Testis (tissue), 3 donors: ENCODE results near the gene RANBP9. TPM values are rescaled to one million over a fixed set of nuclear protein-coding genes. Genes with fewer than 3 reads are reported as not detected.

Source experiments
- DNase-seq: peaks from one replicate; pipeline ENCODE4 v3.0.0-alpha.2; 2019
- H3K27ac ChIP-seq, 2 donors: fragments of 200-600 bp; sonication (generic); one replicate each; pipeline ENCODE4 v1.5.1; 2019
- H3K27me3 ChIP-seq: fragments of 200-600 bp; sonication (generic); one replicate; pipeline ENCODE4 v1.5.1; 2019
- H3K36me3 ChIP-seq: fragments of 200-600 bp; sonication (generic); one replicate; pipeline ENCODE4 v1.5.1; 2017; ENCODE audit warnings: low read depth; ENCODE audit errors: missing control alignments
- H3K4me1 ChIP-seq: fragments of 200-600 bp; sonication (generic); one replicate; pipeline ENCODE4 v1.5.1; 2019
- H3K4me3 ChIP-seq, 2 donors: fragments of 200-600 bp; sonication (generic); one replicate each; pipeline ENCODE4 v1.5.1; 2017 to 2019
- H3K9me3 ChIP-seq: fragments of 200-600 bp; sonication (generic); one replicate; pipeline ENCODE4 v1.5.1; 2017
- POLR2A ChIP-seq: fragments of 450-650 bp; IDR thresholded peaks from one replicate; pipeline ENCODE4 v1.6.1; 2017; ENCODE audit warnings: antibody characterized with exemption, mild to moderate bottlenecking, moderate library complexity
- WGBS, 2 donors: methylation state at CpG; one replicate each; pipeline ENCODE4 v1.1.5; 2018; 5-methylcytosine and 5-hydroxymethylcytosine counted together
- intact Hi-C: fragments of 100-400 bp; cut with DNase I; formaldehyde crosslinking; loops from one replicate; pipeline ENCODE4 v1.15.1; 2023; ENCODE audit warnings: low total_unique reads
- polyA plus RNA-seq: library from polyadenylated mRNA; stranded (reverse); fragments of 350-450 nt; fragmentation: Illumina TruSeq; extraction: RNeasy Lipid Tissue Mini Kit (QIAGEN cat#74804); gene quantifications from one replicate; pipeline ENCODE4 v1.2.3, GENCODE V29; 2014; ENCODE audit warnings: low read depth, low replicate concordance; ENCODE audit not compliant: insufficient read depth
- total RNA-seq, 2 donors: library from RNA; depleted of rRNA; stranded (reverse); fragments of >200 nt; gene quantifications; one replicate each; pipeline ENCODE4 v1.2.3, GENCODE V29; 2016
- TF ChIP-seq, protein P1 (sequence below), 3 experiments: fragments of 450-650 bp in 2 of 3; fragments of 200-600 bp in 1 of 3; sonication (generic) in 1 of 3; IDR thresholded peaks; one replicate each; pipeline ENCODE4 v1.5.1; 2016 to 2019; ENCODE audit warnings: antibody characterized with exemption in 3 of 3, mild to moderate bottlenecking in 2 of 3, moderate library complexity in 1 of 3

The RANBP9 gene
- total and polyA plus RNA-seq, 3 donors from 2014 or later = 114 to 265 (median 131) TPM

DNA sequence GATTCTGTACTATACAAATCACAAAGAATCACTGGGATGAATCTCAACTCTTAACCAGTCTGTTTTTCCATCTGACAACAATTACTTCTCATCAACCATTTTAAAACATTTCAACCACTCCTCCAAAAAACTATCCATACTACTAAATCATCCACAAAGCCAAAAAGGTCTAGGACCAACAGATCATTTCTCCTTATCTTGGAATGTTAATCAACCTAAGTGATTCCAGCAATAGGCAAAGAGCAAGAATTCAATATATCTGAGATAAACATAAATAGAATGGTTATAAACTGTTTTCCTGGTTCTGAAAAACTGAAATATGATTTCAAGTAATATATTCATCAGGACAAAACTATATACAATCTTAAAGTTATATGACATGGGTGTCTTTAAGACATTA lies 28.6 kb downstream of the RANBP9 start:
- no peaks in the 10 kb centered on the region for H3K9me3 ChIP-seq
- no peaks in the 10 kb centered on the region for H3K27me3 ChIP-seq
- no peak for DNase-seq
- TF ChIP-seq, protein P1, sequence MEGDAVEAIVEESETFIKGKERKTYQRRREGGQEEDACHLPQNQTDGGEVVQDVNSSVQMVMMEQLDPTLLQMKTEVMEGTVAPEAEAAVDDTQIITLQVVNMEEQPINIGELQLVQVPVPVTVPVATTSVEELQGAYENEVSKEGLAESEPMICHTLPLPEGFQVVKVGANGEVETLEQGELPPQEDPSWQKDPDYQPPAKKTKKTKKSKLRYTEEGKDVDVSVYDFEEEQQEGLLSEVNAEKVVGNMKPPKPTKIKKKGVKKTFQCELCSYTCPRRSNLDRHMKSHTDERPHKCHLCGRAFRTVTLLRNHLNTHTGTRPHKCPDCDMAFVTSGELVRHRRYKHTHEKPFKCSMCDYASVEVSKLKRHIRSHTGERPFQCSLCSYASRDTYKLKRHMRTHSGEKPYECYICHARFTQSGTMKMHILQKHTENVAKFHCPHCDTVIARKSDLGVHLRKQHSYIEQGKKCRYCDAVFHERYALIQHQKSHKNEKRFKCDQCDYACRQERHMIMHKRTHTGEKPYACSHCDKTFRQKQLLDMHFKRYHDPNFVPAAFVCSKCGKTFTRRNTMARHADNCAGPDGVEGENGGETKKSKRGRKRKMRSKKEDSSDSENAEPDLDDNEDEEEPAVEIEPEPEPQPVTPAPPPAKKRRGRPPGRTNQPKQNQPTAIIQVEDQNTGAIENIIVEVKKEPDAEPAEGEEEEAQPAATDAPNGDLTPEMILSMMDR (IDR thresholded peaks at IDR 0.05) = no peak
- no peak for TF ChIP-seq POLR2A
- H3K27ac ChIP-seq = no peak overlapping the region
- intact Hi-C loops = no loop called here
- H3K36me3 ChIP-seq = no peaks in the 10 kb centered on the region
- no peaks in the 10 kb centered on the region for H3K4me1 ChIP-seq
- no peak overlapping the region for H3K4me3 ChIP-seq

DNA sequence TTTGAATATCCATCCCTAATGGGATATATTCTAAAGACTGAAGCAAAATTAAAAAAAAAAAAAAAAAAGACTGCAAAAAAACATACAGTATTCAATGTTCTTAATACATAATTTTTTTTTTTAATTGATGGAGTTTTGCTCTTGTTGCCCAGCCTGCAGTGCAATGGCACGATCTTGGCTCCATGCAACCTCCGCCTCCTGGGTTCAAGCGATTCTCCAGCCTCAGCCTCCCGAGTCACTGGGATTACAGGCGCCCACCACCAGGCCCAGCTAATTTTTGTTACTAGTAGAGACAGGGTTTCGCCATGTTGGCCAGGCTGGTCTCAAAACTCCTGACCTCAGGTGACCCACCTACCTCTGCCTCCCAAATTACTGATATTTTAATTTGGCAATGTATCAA lies 29.3 kb downstream of the RANBP9 start:
- no peaks in the 10 kb centered on the region for H3K36me3 ChIP-seq
- TF ChIP-seq, protein P1 (IDR thresholded peaks at IDR 0.05) = no peak
- no peak for TF ChIP-seq POLR2A
- WGBS, 2 donors = 97 to 98% methylated on average over 6 of the region's 6 CpGs
- DNase-seq = no peak
- intact Hi-C loops = no loop called here
- H3K4me1 ChIP-seq = no peaks in the 10 kb centered on the region
- H3K27me3 ChIP-seq = no peaks in the 10 kb centered on the region
- no peaks in the 10 kb centered on the region for H3K9me3 ChIP-seq
- no peak overlapping the region for H3K27ac ChIP-seq
- no peak overlapping the region for H3K4me3 ChIP-seq

DNA sequence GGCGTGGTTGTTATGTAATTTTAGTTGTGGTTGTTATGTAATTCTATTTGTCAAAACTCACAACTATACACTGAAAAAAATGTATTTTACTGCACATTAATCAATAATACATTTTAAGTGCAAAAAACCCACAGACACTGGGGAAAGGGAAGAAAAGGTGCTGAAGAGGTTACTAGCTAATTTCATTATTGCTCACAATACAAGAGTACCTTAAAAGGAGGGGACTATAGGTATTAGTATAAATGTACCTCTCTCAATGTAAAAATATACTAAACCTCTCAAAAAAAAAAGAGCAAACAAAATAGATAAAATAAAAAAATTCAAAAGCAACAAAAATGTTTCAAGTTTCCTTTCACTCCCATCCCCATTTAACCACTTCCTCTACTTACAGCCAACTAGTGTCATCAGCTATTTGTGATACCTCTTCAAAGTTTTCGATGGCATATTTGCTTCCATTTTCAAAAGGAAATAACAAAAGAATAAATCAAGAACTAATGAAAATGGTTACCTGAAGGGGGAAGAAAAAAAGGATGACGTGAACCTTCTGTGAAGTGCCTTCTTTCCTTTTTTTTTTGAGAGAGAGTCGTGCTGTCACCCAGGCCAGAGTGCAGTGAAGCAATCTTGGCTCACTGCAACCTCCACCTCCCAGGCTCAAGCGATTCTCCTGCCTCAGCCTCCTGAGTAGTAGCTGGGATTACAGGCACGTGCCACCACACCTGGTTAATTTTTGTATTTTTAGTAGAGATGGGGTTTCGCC lies 30.2 kb downstream of the RANBP9 start:
- H3K36me3 ChIP-seq = no peaks in the 10 kb centered on the region
- no peak overlapping the region for H3K4me3 ChIP-seq
- no peak for DNase-seq
- TF ChIP-seq, protein P1 (IDR thresholded peaks at IDR 0.05) = no peak
- TF ChIP-seq POLR2A = no peak
- WGBS, 2 donors = 81 to 83% methylated on average over 7 of the region's 7 CpGs
- no peak overlapping the region for H3K27ac ChIP-seq
- intact Hi-C loops = no loop called here
- H3K9me3 ChIP-seq = no peaks in the 10 kb centered on the region
- no peaks in the 10 kb centered on the region for H3K27me3 ChIP-seq
- H3K4me1 ChIP-seq = no peaks in the 10 kb centered on the region

DNA sequence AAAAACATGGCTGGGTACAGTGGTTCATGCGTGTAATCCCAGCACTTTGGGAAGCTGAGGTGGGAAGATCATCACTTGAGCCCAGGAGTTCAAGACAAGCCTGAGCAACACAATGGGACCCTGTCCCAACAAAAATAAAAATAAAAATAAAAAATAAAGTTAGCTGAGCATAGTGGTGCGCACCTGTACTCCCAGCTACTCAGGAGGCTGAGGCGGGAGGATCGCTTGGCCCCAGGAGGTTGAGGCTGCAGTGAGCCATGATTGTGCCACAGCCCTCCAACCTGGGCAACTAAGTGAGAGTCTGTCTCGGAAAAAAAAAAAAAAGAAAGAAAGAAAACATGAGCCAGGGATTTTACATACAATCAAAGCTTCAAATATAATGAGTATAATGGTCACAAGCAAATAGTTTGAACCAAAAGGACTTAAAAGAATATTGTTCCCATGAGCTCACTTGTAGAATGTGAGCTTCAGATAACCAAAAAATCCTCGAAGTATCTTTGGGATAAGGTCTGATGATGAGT lies 31.1 kb downstream of the RANBP9 start:
- H3K4me3 ChIP-seq = no peak overlapping the region
- WGBS, 2 donors = 93 to 94% methylated on average over 6 of the region's 6 CpGs
- DNase-seq = no peak
- H3K4me1 ChIP-seq = no peaks in the 10 kb centered on the region
- TF ChIP-seq, protein P1 (IDR thresholded peaks at IDR 0.05) = no peak
- TF ChIP-seq POLR2A = no peak
- intact Hi-C loops = no loop called here
- H3K27ac ChIP-seq = no peak overlapping the region
- no peaks in the 10 kb centered on the region for H3K27me3 ChIP-seq
- H3K9me3 ChIP-seq = no peaks in the 10 kb centered on the region
- no peaks in the 10 kb centered on the region for H3K36me3 ChIP-seq

DNA sequence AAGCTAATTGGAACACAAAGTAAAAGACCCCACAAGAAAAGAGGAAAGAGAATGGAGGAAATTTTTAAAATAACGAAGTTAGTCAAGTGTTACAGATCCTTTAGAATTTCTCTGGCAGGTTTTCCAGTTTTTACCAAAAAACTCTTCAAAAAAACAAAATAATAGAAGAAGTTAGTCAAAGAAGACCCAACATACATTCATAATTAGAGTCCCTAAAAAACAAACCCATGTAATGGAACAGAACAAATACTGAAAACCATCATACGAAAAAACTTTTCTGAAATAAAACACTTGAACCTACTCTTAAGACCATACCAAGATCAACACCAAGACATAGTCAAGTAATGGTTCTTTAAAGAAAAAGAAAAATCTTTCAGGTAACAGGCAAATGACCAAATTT lies 31.6 kb downstream of the RANBP9 start:
- H3K4me3 ChIP-seq = no peak overlapping the region
- intact Hi-C loops = no loop called here
- TF ChIP-seq, protein P1 (IDR thresholded peaks at IDR 0.05) = no peak
- no peak for TF ChIP-seq POLR2A
- H3K27ac ChIP-seq = no peak overlapping the region
- no peaks in the 10 kb centered on the region for H3K27me3 ChIP-seq
- no peaks in the 10 kb centered on the region for H3K36me3 ChIP-seq
- no peak for DNase-seq
- H3K9me3 ChIP-seq = no peaks in the 10 kb centered on the region
- no peaks in the 10 kb centered on the region for H3K4me1 ChIP-seq
- 92 to 100% methylated on average over 2 of the region's 2 CpGs for WGBS, 2 donors
